Fibroblast of lung (primary cell): ENCODE results near the gene NGDN. TPM values are rescaled to one million over a fixed set of nuclear protein-coding genes. Genes with fewer than 3 reads are reported as not detected.

Experiments used
- DNase-seq, 2 donors: peaks; one replicate each; pipeline versions ENCODE4 v3.0.0 to v3.0.0-alpha.2; 2010; ENCODE audit warnings: low read depth in 2 of 2
- H2AFZ ChIP-seq: 2 replicates; pipeline ENCODE4 v1.5.1; 2012; ENCODE audit warnings: low read length, control low read depth, inconsistent platforms
- H3K27ac ChIP-seq: 2 replicates; pipeline ENCODE4 v1.5.1; 2011; ENCODE audit warnings: low read length, control low read depth; ENCODE audit not compliant: insufficient read depth
- H3K27me3 ChIP-seq: 2 replicates; pipeline ENCODE4 v1.5.1; 2011; ENCODE audit warnings: mild to moderate bottlenecking, low read length; ENCODE audit not compliant: control insufficient read depth, insufficient read depth
- H3K36me3 ChIP-seq: 2 replicates; pipeline ENCODE4 v1.5.1; 2011; ENCODE audit warnings: low read length; ENCODE audit not compliant: control insufficient read depth, insufficient read depth
- H3K4me1 ChIP-seq: 2 replicates; pipeline ENCODE4 v1.5.1; 2011; ENCODE audit warnings: low read length; ENCODE audit not compliant: control insufficient read depth, insufficient read depth; ENCODE audit errors: extremely low read depth
- H3K4me2 ChIP-seq: 2 replicates; pipeline ENCODE4 v1.5.1; 2011; ENCODE audit warnings: low read length, control low read depth; ENCODE audit not compliant: insufficient read depth; ENCODE audit errors: extremely low read depth
- H3K4me3 ChIP-seq, 4 experiments: fragments of 200-600 bp in 1 of 4; sonication (generic) in 1 of 4; replicated peaks in 1 of 4; 2 replicates each; pipeline ENCODE4 v1.5.1; 2011 to 2016; ENCODE audit warnings: low read length in 4 of 4, low read depth in 3 of 4, mild to moderate bottlenecking in 3 of 4, control low read depth in 2 of 4, inconsistent platforms in 1 of 4, mixed read lengths in 1 of 4; ENCODE audit not compliant: insufficient read depth in 1 of 4; ENCODE audit errors: control extremely low read depth in 1 of 4
- H3K79me2 ChIP-seq: 2 replicates; pipeline ENCODE4 v1.5.1; 2012; ENCODE audit warnings: mild to moderate bottlenecking, low read length, inconsistent platforms; ENCODE audit not compliant: control insufficient read depth, insufficient read depth
- H3K9ac ChIP-seq: 2 replicates; pipeline ENCODE4 v1.5.1; 2011; ENCODE audit warnings: mild to moderate bottlenecking, low read length, control low read depth; ENCODE audit not compliant: insufficient read depth
- H3K9me3 ChIP-seq: 2 replicates; pipeline ENCODE4 v1.5.1; 2012; ENCODE audit warnings: low read depth, low read length; ENCODE audit not compliant: control insufficient read depth, insufficient read depth
- H4K20me1 ChIP-seq: 2 replicates; pipeline ENCODE4 v1.5.1; 2011; ENCODE audit warnings: low read length; ENCODE audit not compliant: control insufficient read depth, insufficient read depth; ENCODE audit errors: extremely low read depth
- CTCF ChIP-seq, 2 donors: IDR thresholded peaks in 1 of 2; conservative IDR thresholded peaks in 1 of 2; 1 replicate in 1 of 2; 2 replicates in 1 of 2; pipeline ENCODE4 v1.5.1; 2011 to 2012; ENCODE audit warnings: low read length in 2 of 2, control low read depth in 1 of 2, inconsistent platforms in 1 of 2, low read depth in 1 of 2, mild to moderate bottlenecking in 1 of 2
- EZH2 ChIP-seq: IDR thresholded peaks from 2 replicates; pipeline ENCODE4 v1.5.1; 2012; ENCODE audit warnings: low read length, control low read depth, mild to moderate bottlenecking; ENCODE audit errors: missing control alignments
- polyA plus RNA-seq, 2 donors: library from polyadenylated mRNA; depleted of rRNA in 1 of 2; stranded (reverse) in 1 of 2; unstranded in 1 of 2; fragments of >200 nt; gene quantifications; 2 replicates each; pipeline ENCODE4 v1.2.1, GENCODE V29; 2011 to 2012; ENCODE audit warnings: missing spikeins in 1 of 2
- total RNA-seq: library from RNA; depleted of rRNA; stranded (reverse); fragments of >200 nt; gene quantifications from 2 replicates; pipeline ENCODE4 v1.2.1, GENCODE V29; 2014

The NGDN gene
- total and polyA plus RNA-seq, 2 donors (not counting 1 experiment from before 2014, with no cell fraction given): 39.5 to 46.9 TPM

DNA sequence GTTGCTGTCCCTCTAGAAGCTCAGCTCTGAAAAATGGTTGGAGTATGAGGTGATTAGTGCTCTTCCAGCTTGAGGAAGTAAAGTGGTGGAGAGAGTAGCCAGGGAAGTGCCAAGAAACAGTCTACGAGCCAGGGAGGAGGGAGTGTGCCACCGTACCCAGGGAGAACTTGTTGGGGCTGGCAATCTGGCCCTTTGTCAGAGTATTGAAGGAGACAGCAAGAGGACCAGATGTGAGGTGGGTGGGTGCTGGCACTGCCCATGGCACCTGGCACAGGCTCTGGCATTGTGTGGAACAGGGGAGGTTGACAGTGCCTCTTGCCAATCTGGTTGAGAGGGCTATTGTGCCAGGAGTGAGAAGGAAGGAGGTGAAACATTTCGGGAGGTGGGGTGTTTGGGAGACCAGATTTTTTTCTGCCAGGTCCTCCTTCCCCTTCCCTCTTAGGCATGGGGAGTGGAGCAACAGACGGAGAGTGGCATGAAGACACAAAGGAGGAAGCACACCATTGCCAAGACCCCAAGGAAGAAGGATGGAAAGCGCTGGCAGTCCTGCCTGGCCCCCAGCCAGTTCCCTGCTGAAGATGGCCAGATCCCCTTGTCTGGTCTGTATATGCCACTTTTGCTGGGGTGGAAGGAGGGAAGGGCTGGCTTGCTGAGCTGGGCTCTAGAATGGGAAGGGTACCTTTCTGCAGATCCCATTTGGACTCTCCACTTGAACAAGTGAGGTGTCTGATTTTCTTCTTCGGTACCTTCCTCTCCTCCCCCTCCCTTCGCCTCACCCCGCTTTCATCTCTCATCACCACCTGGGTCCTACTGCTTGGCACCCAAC lies 44.5 kb downstream of the NGDN start:
- Histone ChIP-seq H4K20me1 (no peaks in the 10 kb centered on the region), H3K36me3 (no peaks in the 10 kb centered on the region), H3K9me3 (no peaks in the 10 kb centered on the region), H2AFZ (no peak overlapping the region), H3K27me3 (no peaks in the 10 kb centered on the region), H3K9ac (no peak overlapping the region), H3K4me3 (no peak overlapping the region), H3K4me2 (no peak overlapping the region), H3K27ac (no peak overlapping the region), H3K4me1 (no peaks in the 10 kb centered on the region), H3K79me2 (no peaks in the 10 kb centered on the region)
- no peak for TF ChIP-seq EZH2
- no peak for TF ChIP-seq CTCF (conservative IDR thresholded peaks at IDR 0.05 in 1 of 2, IDR thresholded peaks at IDR 0.05 in 1 of 2; ENCODE audit: low read depth in 1 of 2, low read length in 2 of 2)
- no peak for DNase-seq

GRCh38 chr14:23514644-23514957 lies 45.1 kb downstream of the NGDN start:
- Histone ChIP-seq H3K36me3 (no peaks in the 10 kb centered on the region), H3K4me2 (no peak overlapping the region), H2AFZ (no peak overlapping the region), H3K79me2 (no peaks in the 10 kb centered on the region), H3K9me3 (no peaks in the 10 kb centered on the region), H3K9ac (no peak overlapping the region), H3K4me1 (no peaks in the 10 kb centered on the region), H3K27me3 (no peaks in the 10 kb centered on the region), H3K4me3 (no peak overlapping the region), H4K20me1 (no peaks in the 10 kb centered on the region), H3K27ac (no peak overlapping the region)
- TF ChIP-seq EZH2 (no peak), CTCF (conservative IDR thresholded peaks at IDR 0.05 in 1 of 2, IDR thresholded peaks at IDR 0.05 in 1 of 2; ENCODE audit: low read depth in 1 of 2, low read length in 2 of 2) (no peak)
- no peak for DNase-seq

DNA sequence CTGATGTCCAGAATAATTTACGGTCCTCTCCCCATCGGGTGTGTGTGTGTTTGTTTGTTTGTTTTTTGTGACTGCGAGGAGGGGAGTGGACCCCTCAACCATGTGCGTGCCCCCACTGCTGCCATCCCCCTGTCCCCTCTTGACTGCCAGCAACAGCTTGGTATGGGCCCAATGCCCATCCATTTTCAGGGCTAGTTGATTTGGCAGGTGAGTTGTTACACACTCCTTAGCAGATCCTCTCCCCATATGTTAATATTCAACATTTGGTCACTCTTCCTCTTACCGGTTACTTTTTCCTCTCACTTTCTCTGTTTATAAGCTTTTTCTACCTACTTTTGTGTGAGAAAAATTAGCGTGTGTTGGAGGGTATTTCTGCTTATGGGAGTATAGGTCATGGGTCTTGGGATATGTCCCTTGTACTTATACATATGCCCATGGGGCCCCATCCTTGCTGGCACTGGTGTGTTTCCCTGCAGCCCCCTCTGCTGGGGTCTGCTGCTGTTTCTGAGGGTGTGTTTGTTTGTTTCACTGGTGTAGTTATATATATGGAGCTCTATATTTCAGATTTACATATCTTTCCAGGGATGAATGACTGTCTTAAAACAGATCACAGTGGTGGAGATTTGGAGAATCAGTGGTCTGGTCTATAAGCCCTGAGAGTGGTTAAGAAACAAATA lies 48.3 kb downstream of the NGDN start:
- Histone ChIP-seq H3K27me3 (no peaks in the 10 kb centered on the region), H3K4me3 (no peak overlapping the region), H3K4me1 (no peaks in the 10 kb centered on the region), H3K9ac (no peak overlapping the region), H3K4me2 (no peak overlapping the region), H3K79me2 (no peaks in the 10 kb centered on the region), H3K9me3 (no peaks in the 10 kb centered on the region), H4K20me1 (no peaks in the 10 kb centered on the region), H3K27ac (no peak overlapping the region), H2AFZ (no peak overlapping the region), H3K36me3 (no peaks in the 10 kb centered on the region)
- TF ChIP-seq EZH2 (no peak), CTCF (conservative IDR thresholded peaks at IDR 0.05 in 1 of 2, IDR thresholded peaks at IDR 0.05 in 1 of 2; ENCODE audit: low read depth in 1 of 2, low read length in 2 of 2) (no peak)
- no peak for DNase-seq
